Nephron progenitor cell (in vitro differentiated cells): ENCODE measurements around the gene PYGM.

ENCODE experiments used
- DNase-seq: peaks from one replicate; pipeline ENCODE4 v3.0.0; 2021
- H3K27ac Mint-ChIP-seq: 2 replicates; pipeline ENCODE4 v1.8.0; 2021; ENCODE audit warnings: mild to moderate bottlenecking, moderate library complexity, mixed read lengths
- H3K27me3 Mint-ChIP-seq: 2 replicates; pipeline ENCODE4 v1.8.0; 2021; ENCODE audit warnings: mild to moderate bottlenecking, low read depth, mixed read lengths; ENCODE audit not compliant: poor library complexity
- H3K36me3 Mint-ChIP-seq: 2 replicates; pipeline ENCODE4 v1.8.0; 2021; ENCODE audit warnings: low read depth, mixed read lengths
- H3K4me1 Mint-ChIP-seq: 2 replicates; pipeline ENCODE4 v1.8.0; 2021; ENCODE audit warnings: mixed read lengths
- H3K4me3 Mint-ChIP-seq: 2 replicates; pipeline ENCODE4 v1.8.0; 2021; ENCODE audit warnings: mild to moderate bottlenecking, moderate library complexity, mixed read lengths
- H3K9me3 Mint-ChIP-seq: 2 replicates; pipeline ENCODE4 v1.8.0; 2021; ENCODE audit warnings: mild to moderate bottlenecking, moderate library complexity, mixed read lengths
- CTCF ChIP-seq: fragments of 200-600 bp; sonication (generic); IDR thresholded peaks from 2 replicates; pipeline ENCODE4 v1.5.0; 2021; ENCODE audit warnings: antibody characterized with exemption

The PYGM gene

GRCh38 chr11:64747961-64748665 lies 11.7 kb downstream of the PYGM start:
- peaks cover 34% of the 10 kb centered on the region for H3K4me1 Mint-ChIP-seq
- H3K9me3 Mint-ChIP-seq, result no peaks in the 10 kb centered on the region
- no peak for TF ChIP-seq CTCF
- peaks cover 56% of the 10 kb centered on the region for H3K27me3 Mint-ChIP-seq
- no peak overlapping the region for H3K27ac Mint-ChIP-seq
- DNase-seq, result no peak
- H3K36me3 Mint-ChIP-seq, result peaks cover 35% of the 10 kb centered on the region
- no peak overlapping the region for H3K4me3 Mint-ChIP-seq

- Mint-ChIP-seq H3K4me3 (peak overlapping the region; percentile 34), H3K36me3 (peaks cover 21% of the 10 kb centered on the region), H3K27me3 (peaks cover 64% of the 10 kb centered on the region), H3K27ac (no peak overlapping the region), H3K4me1 (peaks cover 18% of the 10 kb centered on the region), H3K9me3 (no peaks in the 10 kb centered on the region)
- no peak for DNase-seq
- no peak for TF ChIP-seq CTCF
These were observed 13.3 kb downstream of the PYGM start for GRCh38 chr11:64746486-64746885.

GRCh38 chr11:64745521-64746328 lies 14.0 kb downstream of the PYGM start:
- Mint-ChIP-seq H3K36me3 (peaks cover 14% of the 10 kb centered on the region), H3K27me3 (peaks cover 68% of the 10 kb centered on the region), H3K4me1 (peaks cover 18% of the 10 kb centered on the region), H3K9me3 (no peaks in the 10 kb centered on the region), H3K27ac (no peak overlapping the region), H3K4me3 (peak overlapping the region; percentile 82)
- TF ChIP-seq CTCF, result no peak
- peak; percentile 78 for DNase-seq

- no peak for TF ChIP-seq CTCF
- Mint-ChIP-seq H3K4me1 (peaks cover 18% of the 10 kb centered on the region), H3K27me3 (peaks cover 72% of the 10 kb centered on the region), H3K9me3 (no peaks in the 10 kb centered on the region), H3K27ac (no peak overlapping the region), H3K4me3 (peak overlapping the region; percentile 82), H3K36me3 (peaks cover 8% of the 10 kb centered on the region)
- DNase-seq, result peak; percentile 63
These were observed 14.6 kb downstream of the PYGM start for GRCh38 chr11:64745189-64745520.

- Mint-ChIP-seq H3K36me3 (peaks cover 5% of the 10 kb centered on the region), H3K4me3 (peak overlapping the region; percentile 67), H3K9me3 (no peaks in the 10 kb centered on the region), H3K4me1 (peaks cover 18% of the 10 kb centered on the region), H3K27me3 (peaks cover 77% of the 10 kb centered on the region), H3K27ac (no peak overlapping the region)
- DNase-seq, result peak; percentile 55
- TF ChIP-seq CTCF, result no peak
These were observed 15.1 kb downstream of the PYGM start for GRCh38 chr11:64744544-64745188.
